Neuronal stem cell (in vitro differentiated cells): ENCODE results near the gene KLF11.

Source experiments
- DNase-seq: peaks from one replicate; pipeline ENCODE4 v3.0.0-alpha.2; 2013; ENCODE audit warnings: low spot score
- H2AFZ ChIP-seq: one replicate; pipeline ENCODE4 v1.6.1; 2013; ENCODE audit warnings: mild to moderate bottlenecking, low read length, inconsistent platforms
- H2AK5ac ChIP-seq: 2 replicates; pipeline ENCODE4 v1.6.1; 2013; ENCODE audit warnings: low read depth, mild to moderate bottlenecking, inconsistent platforms, low read length, moderate library complexity, mixed read lengths
- H2BK120ac ChIP-seq: 2 replicates; pipeline ENCODE4 v1.6.1; 2013; ENCODE audit warnings: low read depth, mild to moderate bottlenecking, inconsistent platforms, low read length, moderate library complexity, mixed read lengths
- H2BK12ac ChIP-seq: one replicate; pipeline ENCODE4 v1.6.1; 2013; ENCODE audit warnings: low read length, inconsistent platforms
- H2BK15ac ChIP-seq: 2 replicates; pipeline ENCODE4 v1.6.1; 2013; ENCODE audit warnings: mild to moderate bottlenecking, low read length, inconsistent platforms, mixed read lengths
- H2BK5ac ChIP-seq: one replicate; pipeline ENCODE4 v1.6.1; 2013; ENCODE audit warnings: inconsistent platforms, mild to moderate bottlenecking, low read length, moderate library complexity
- H3K14ac ChIP-seq: one replicate; pipeline ENCODE4 v1.6.1; 2013; ENCODE audit warnings: low read length, inconsistent platforms
- H3K18ac ChIP-seq: 2 replicates; pipeline ENCODE4 v1.6.1; 2013; ENCODE audit warnings: low read length, inconsistent platforms
- H3K23ac ChIP-seq: 2 replicates; pipeline ENCODE4 v1.6.1; 2013; ENCODE audit warnings: low read depth, mild to moderate bottlenecking, mixed read lengths, low read length, inconsistent platforms; ENCODE audit not compliant: poor library complexity
- H3K27ac ChIP-seq: replicated peaks from 3 replicates; pipeline ENCODE4 v1.5.1; 2013; ENCODE audit warnings: low read length, inconsistent platforms
- H3K27me3 ChIP-seq, 3 experiments: 2 replicates each; pipeline ENCODE4 v1.6.1; 2013; ENCODE audit warnings: low read length in 3 of 3, mild to moderate bottlenecking in 2 of 3, inconsistent platforms in 1 of 3, low read depth in 1 of 3, mixed read lengths in 1 of 3, moderate library complexity in 1 of 3; ENCODE audit not compliant: control insufficient read depth in 3 of 3, insufficient read depth in 3 of 3
- H3K36me3 ChIP-seq, 2 donors: replicated peaks in 1 of 2; 2 replicates each; pipeline ENCODE4 v1.6.1; 2013; ENCODE audit warnings: low read length in 2 of 2; ENCODE audit not compliant: control insufficient read depth in 2 of 2, insufficient read depth in 2 of 2
- H3K4ac ChIP-seq: 2 replicates; pipeline ENCODE4 v1.6.1; 2013; ENCODE audit warnings: inconsistent platforms, mild to moderate bottlenecking, low read length, moderate library complexity
- H3K4me1 ChIP-seq, 2 donors: 1 replicate in 1 of 2; 2 replicates in 1 of 2; pipeline ENCODE4 v1.6.1; 2013; ENCODE audit warnings: low read length in 2 of 2, low read depth in 1 of 2; ENCODE audit not compliant: control insufficient read depth in 2 of 2, insufficient read depth in 1 of 2
- H3K4me2 ChIP-seq: one replicate; pipeline ENCODE4 v1.6.1; 2013; ENCODE audit warnings: mild to moderate bottlenecking, low read length, inconsistent platforms; ENCODE audit not compliant: insufficient read depth, poor library complexity, severe bottlenecking
- H3K4me3 ChIP-seq, 2 donors: 2 replicates each; pipeline ENCODE4 v1.5.1; 2013; ENCODE audit warnings: low read length in 2 of 2, mild to moderate bottlenecking in 2 of 2, inconsistent platforms in 1 of 2, moderate library complexity in 1 of 2
- H3K79me1 ChIP-seq: one replicate; pipeline ENCODE4 v1.6.1; 2013; ENCODE audit warnings: low read depth, mild to moderate bottlenecking, inconsistent platforms, low read length, moderate library complexity
- H3K9ac ChIP-seq: one replicate; pipeline ENCODE4 v1.6.1; 2013; ENCODE audit warnings: mild to moderate bottlenecking, low read depth, low read length, inconsistent platforms; ENCODE audit not compliant: poor library complexity
- H3K9me3 ChIP-seq, 2 donors: replicated peaks in 1 of 2; 2 replicates each; pipeline versions ENCODE3 to v1.6.1; 2013; ENCODE audit warnings: low read length in 2 of 2, mild to moderate bottlenecking in 2 of 2, inconsistent platforms in 1 of 2, low read depth in 1 of 2, mixed read lengths in 1 of 2, moderate library complexity in 1 of 2; ENCODE audit not compliant: control insufficient read depth in 2 of 2, insufficient read depth in 1 of 2
- H4K8ac ChIP-seq: one replicate; pipeline ENCODE4 v1.6.1; 2013; ENCODE audit warnings: low read depth, mild to moderate bottlenecking, inconsistent platforms, low read length, moderate library complexity
- H4K91ac ChIP-seq: one replicate; pipeline ENCODE4 v1.6.1; 2013; ENCODE audit warnings: low read length, low read depth, mild to moderate bottlenecking, inconsistent platforms; ENCODE audit not compliant: poor library complexity
- WGBS, 2 donors: extraction: QIAGEN DNeasy Blood & Tissue Kit; methylation state at CpG; one replicate each; pipeline ENCODE4 v1.1.7; 2013; ENCODE audit warnings: missing lambda C conversion rate in 2 of 2, mixed read lengths in 1 of 2; ENCODE audit not compliant: insufficient read length in 2 of 2, insufficient replicate concordance in 1 of 2; ENCODE audit errors: extremely low coverage in 2 of 2; 5-methylcytosine and 5-hydroxymethylcytosine counted together

KLF11 gene

DNA sequence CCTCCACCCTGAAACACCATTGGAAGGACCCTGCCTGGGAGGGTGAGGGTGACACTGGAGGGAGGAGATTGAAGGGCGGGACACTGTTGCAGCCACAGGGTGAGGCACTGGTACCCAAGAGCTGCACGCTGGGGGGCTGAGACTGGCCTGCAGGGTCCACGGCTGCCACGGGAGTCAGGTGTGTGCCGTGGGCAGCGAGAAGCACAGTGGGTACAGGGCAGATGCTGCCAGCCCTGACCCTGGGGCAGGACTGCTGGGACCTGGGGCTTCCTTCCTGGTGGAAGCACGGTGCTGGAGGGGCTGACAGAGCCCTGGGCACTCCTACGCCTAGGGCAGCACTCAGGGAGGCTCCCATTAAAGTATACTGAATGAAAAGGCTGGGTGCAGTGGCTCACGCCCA lies 20.2 kb downstream of the KLF11 start:
- Histone ChIP-seq H3K4me3 (peak overlapping the region in 1 of 2 donors; percentile 42), H3K79me1 (no peaks in the 10 kb centered on the region), H3K18ac (peak overlapping the region; percentile 73), H3K14ac (peak overlapping the region; percentile 86), H4K91ac (no peak overlapping the region), H3K36me3 (no peaks in the 10 kb centered on the region), H2BK5ac (peak overlapping the region; percentile 59), H3K9ac (peak overlapping the region; percentile 75), H3K4ac (peak overlapping the region; percentile 97), H3K23ac (peak overlapping the region; percentile 86), H2AK5ac (no peak overlapping the region), H3K27me3 (peaks cover 0 to 9% (median 0%) of the 10 kb centered on the region in 3 experiments), H2BK120ac (no peak overlapping the region), H3K4me1 (peaks cover 8 to 9% of the 10 kb centered on the region in 2 donors), H3K9me3 (peaks cover 0 to 3% of the 10 kb centered on the region in 2 donors), H3K27ac (no peak overlapping the region), H2BK15ac (no peak overlapping the region), H2BK12ac (peak overlapping the region; percentile 30), H2AFZ (no peak overlapping the region), H4K8ac (peak overlapping the region; percentile 31), H3K4me2 (no peak overlapping the region)
- WGBS, 2 donors: no CpG with 5 or more reads among the region's 9 CpGs
- no peak for DNase-seq

DNA sequence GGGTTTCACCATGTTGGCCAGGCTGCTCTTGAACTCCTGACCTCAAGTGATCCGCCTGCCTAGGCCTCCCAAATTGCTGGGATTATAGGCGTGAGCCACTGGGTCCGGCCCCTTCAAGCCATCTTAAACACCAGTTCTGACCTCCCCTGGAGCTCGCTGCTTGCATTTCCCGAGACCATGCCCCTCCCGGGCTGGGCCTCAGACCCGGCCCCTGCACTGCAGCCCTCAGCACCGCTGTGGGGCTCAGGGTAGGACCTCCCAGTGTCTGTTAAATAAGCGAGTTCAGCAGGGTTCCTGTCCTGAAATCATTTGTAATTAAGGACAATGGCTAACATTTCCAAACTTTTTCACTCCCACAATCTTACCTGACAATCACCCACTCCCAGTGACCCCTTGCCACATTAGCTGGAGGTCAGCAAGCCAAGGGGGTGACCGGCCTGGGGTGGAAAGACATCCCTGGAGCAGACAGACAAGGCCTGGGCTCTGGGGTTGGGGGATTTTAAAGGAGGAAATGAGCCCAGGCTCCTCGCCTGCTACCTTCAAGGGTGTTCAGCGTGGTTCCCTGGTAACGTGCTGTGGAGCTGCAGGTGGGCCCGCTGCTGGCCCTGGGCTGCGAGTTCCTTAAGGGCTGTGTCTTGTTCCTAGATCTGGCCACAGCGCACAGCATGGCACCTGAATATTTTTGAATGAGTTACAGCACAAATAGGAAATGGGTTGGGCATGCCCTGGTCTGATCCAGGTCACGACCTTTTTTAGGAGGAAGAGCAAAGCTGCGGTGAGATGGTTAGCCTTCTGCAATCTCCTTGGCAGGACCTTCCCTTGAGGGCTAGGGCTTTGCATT lies 21.8 kb downstream of the KLF11 start:
- no peaks in the 10 kb centered on the region for H3K36me3 ChIP-seq
- peaks cover 0 to 9% (median 0%) of the 10 kb centered on the region in 3 experiments for H3K27me3 ChIP-seq
- no peak overlapping the region for H3K4ac ChIP-seq
- no peak overlapping the region for H4K8ac ChIP-seq
- no peak overlapping the region for H2AK5ac ChIP-seq
- peak overlapping the region; percentile 52 for H3K18ac ChIP-seq
- no peak overlapping the region for H2AFZ ChIP-seq
- no peak overlapping the region for H2BK5ac ChIP-seq
- H3K4me1 ChIP-seq: peaks cover 8% of the 10 kb centered on the region in 2 donors
- peaks cover 0 to 3% of the 10 kb centered on the region in 2 donors for H3K9me3 ChIP-seq
- no peak overlapping the region for H3K9ac ChIP-seq
- no peak for DNase-seq
- peak overlapping the region; percentile 59 for H3K23ac ChIP-seq
- no peak overlapping the region for H3K14ac ChIP-seq
- no peak overlapping the region for H3K27ac ChIP-seq
- no CpG with 5 or more reads among the region's 18 CpGs for WGBS, 2 donors
- no peak overlapping the region for H2BK120ac ChIP-seq
- H4K91ac ChIP-seq: no peak overlapping the region
- no peak overlapping the region for H3K4me3 ChIP-seq
- no peaks in the 10 kb centered on the region for H3K79me1 ChIP-seq
- no peak overlapping the region for H3K4me2 ChIP-seq
- no peak overlapping the region for H2BK12ac ChIP-seq
- no peak overlapping the region for H2BK15ac ChIP-seq

DNA sequence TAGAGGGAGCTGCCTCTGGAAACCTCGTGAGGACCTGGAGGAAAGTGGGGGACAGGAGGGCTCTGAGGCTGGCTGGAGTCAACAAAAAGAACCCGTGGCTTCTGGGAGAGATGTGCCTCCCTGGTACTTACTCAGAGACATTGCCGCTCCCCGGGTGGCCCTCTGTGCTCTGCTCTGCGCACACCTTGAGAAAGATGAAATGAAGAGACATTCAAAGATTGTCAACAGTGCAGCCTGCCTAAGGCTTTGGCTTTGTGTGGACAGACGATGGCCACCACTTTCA lies 22.4 kb downstream of the KLF11 start:
- no peak overlapping the region for H2AFZ ChIP-seq
- no peak overlapping the region for H2BK12ac ChIP-seq
- no peak for DNase-seq
- no peak overlapping the region for H3K4me3 ChIP-seq
- H3K9me3 ChIP-seq: peaks cover 0 to 3% of the 10 kb centered on the region in 2 donors
- no peak overlapping the region for H4K91ac ChIP-seq
- peaks cover 0 to 9% (median 0%) of the 10 kb centered on the region in 3 experiments for H3K27me3 ChIP-seq
- no peak overlapping the region for H2BK15ac ChIP-seq
- no peak overlapping the region for H4K8ac ChIP-seq
- peaks cover 8% of the 10 kb centered on the region in 2 donors for H3K4me1 ChIP-seq
- no peak overlapping the region for H3K4ac ChIP-seq
- no peak overlapping the region for H3K4me2 ChIP-seq
- no peaks in the 10 kb centered on the region for H3K36me3 ChIP-seq
- no peak overlapping the region for H3K23ac ChIP-seq
- no peak overlapping the region for H2AK5ac ChIP-seq
- H3K18ac ChIP-seq: no peak overlapping the region
- H3K27ac ChIP-seq: no peak overlapping the region
- H2BK120ac ChIP-seq: no peak overlapping the region
- no peak overlapping the region for H2BK5ac ChIP-seq
- no peak overlapping the region for H3K14ac ChIP-seq
- no peak overlapping the region for H3K9ac ChIP-seq
- no peaks in the 10 kb centered on the region for H3K79me1 ChIP-seq
- WGBS, 2 donors: no CpG with 5 or more reads among the region's 6 CpGs

DNA sequence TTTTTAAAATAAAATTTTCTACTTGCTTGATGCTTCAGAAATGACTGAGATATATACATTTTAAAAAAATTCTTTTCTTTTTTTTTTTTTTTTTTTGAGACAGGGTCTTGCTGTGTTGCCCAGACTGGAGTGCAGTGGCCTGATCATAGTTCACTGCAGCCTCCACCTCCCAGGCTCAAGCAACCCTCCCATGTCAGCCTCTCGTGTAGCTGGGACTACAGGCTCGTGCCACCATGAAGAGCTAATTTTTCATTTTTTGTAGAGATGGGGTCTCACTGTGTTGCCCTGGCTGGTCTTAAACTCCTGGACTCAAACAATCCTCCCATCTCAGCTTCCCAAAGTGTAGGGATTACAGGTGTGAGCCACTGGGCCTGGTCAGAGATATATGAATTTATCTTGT lies 24.0 kb downstream of the KLF11 start:
- no peak overlapping the region for H3K4ac ChIP-seq
- no peak overlapping the region for H2BK12ac ChIP-seq
- H3K23ac ChIP-seq: no peak overlapping the region
- no peaks in the 10 kb centered on the region for H3K79me1 ChIP-seq
- H2BK15ac ChIP-seq: no peak overlapping the region
- H3K36me3 ChIP-seq: no peaks in the 10 kb centered on the region
- peaks cover 0 to 3% of the 10 kb centered on the region in 2 donors for H3K9me3 ChIP-seq
- no peak for DNase-seq
- H2AK5ac ChIP-seq: no peak overlapping the region
- no peak overlapping the region for H2AFZ ChIP-seq
- H3K4me2 ChIP-seq: no peak overlapping the region
- H2BK5ac ChIP-seq: no peak overlapping the region
- H3K9ac ChIP-seq: no peak overlapping the region
- peaks cover 8% of the 10 kb centered on the region in 2 donors for H3K4me1 ChIP-seq
- H4K91ac ChIP-seq: no peak overlapping the region
- H4K8ac ChIP-seq: no peak overlapping the region
- H3K27me3 ChIP-seq: peaks cover 0 to 9% (median 0%) of the 10 kb centered on the region in 3 experiments
- H3K4me3 ChIP-seq: no peak overlapping the region
- H3K18ac ChIP-seq: no peak overlapping the region
- no peak overlapping the region for H3K27ac ChIP-seq
- no peak overlapping the region for H2BK120ac ChIP-seq
- no CpG with 5 or more reads among the region's 2 CpGs for WGBS, 2 donors
- H3K14ac ChIP-seq: no peak overlapping the region
